Activated naive CD4-positive, alpha-beta T cell treated with anti-CD3 and anti-CD28 coated beads, Interleukin-2, amount 10 ng/mL, durations not matched to agents 5 hours and 36 hours (primary cell): ENCODE results near the gene RAET1G. TPM values are rescaled to one million over a fixed set of nuclear protein-coding genes. Genes with fewer than 3 reads are reported as not detected.

Experiments
- total RNA-seq, 2 experiments: library from RNA; stranded (reverse); gene quantifications; one replicate each; pipeline ENCODE4 v1.2.3, GENCODE V29; 2021

Gene RAET1G
- total RNA-seq, result not detected

GRCh38 chr6:149922642-149923326 is at the start of gene RAET1G:
Gene RAET1G (minus strand): TSS chr6:149923121. CDS start chr6:149923010, 111 bp downstream.

GRCh38 chr6:149963462-149964307 is 40.8 kb upstream of the RAET1G start, which contains the start of gene ULBP1:
Gene ULBP1 (plus strand): TSS chr6:149963943. CDS start chr6:149964050, 107 bp downstream.

GRCh38 chr6:149941583-149942460 is 18.9 kb upstream of the RAET1G start, which contains the start of gene ULBP2:
Gene ULBP2 (plus strand): TSS chr6:149942014. CDS start chr6:149942073, 59 bp downstream.

GRCh38 chr6:149897855-149898744 is 24.8 kb downstream of the RAET1G start, which contains the start of gene RAET1E:
Gene RAET1E (minus strand): TSS chr6:149898113. CDS start chr6:149890901, 7,212 bp downstream.

Other genes with a start within 250 kb of the RAET1G start
- 10 to 100 TPM; 37.3 to 37.6 TPM for gene LATS1, start 205.0 kb downstream of the RAET1G start, total RNA-seq
- gene NUP43, start 176.6 kb downstream of the RAET1G start, total RNA-seq, result 10 to 100 TPM; 47.2 to 50.5 TPM
- 10 to 100 TPM; 65.0 to 69.6 TPM for gene PCMT1, start 173.4 kb downstream of the RAET1G start, total RNA-seq
- gene LRP11, start 58.8 kb downstream of the RAET1G start, total RNA-seq, result 1 to 10 TPM; 4.6 to 4.9 TPM
- not detected for gene RAET1E, start 25.0 kb downstream of the RAET1G start, total RNA-seq
- 1 to 10 TPM; 2.7 to 3.4 TPM for gene ULBP2, start 18.9 kb upstream of the RAET1G start, total RNA-seq
- under 1 TPM; 0.82 to 0.96 TPM for gene ULBP1, start 40.8 kb upstream of the RAET1G start, total RNA-seq
- gene RAET1L, start 102.4 kb upstream of the RAET1G start, total RNA-seq, result not detected
- gene ULBP3, start 146.0 kb upstream of the RAET1G start, total RNA-seq, result 1 to 10 TPM; 1.7 to 1.8 TPM
- not detected for gene PPP1R14C, start 219.9 kb upstream of the RAET1G start, total RNA-seq